ENCODE data around the gene MSL1.

MSL1 gene

GRCh38 chr17:40159456-40159855 is 37.7 kb downstream of the MSL1 start:
- Histone ChIP-seq H4K20me1 (ENCODE audit: control insufficient read depth, insufficient read depth, low read depth, low read length) (no peaks in the 10 kb centered on the region), H3K79me2 (ENCODE audit: control insufficient read depth, low read length) (peaks cover 52% of the 10 kb centered on the region), H3K9me2 (replicated peaks; ENCODE audit: control insufficient read depth, low read length) (no peaks in the 10 kb centered on the region), H3K4me3 (ENCODE audit: low read length) (no peak overlapping the region), H3K9me3 (ENCODE audit: control insufficient read depth, insufficient read depth, low read length) (no peaks in the 10 kb centered on the region), H3F3A (ENCODE audit: control insufficient read depth, insufficient read depth) (no peaks in the 10 kb centered on the region), H3K4me2 (ENCODE audit: low read length) (no peak overlapping the region), H3K27ac (ENCODE audit: low read depth, low read length) (no peak overlapping the region), H3K27me3 (ENCODE audit: control insufficient read depth, low read length) (no peaks in the 10 kb centered on the region), H3K4me1 (ENCODE audit: control insufficient read depth, low read length) (no peaks in the 10 kb centered on the region), H3K36me3 (ENCODE audit: control insufficient read depth, low read length) (peaks cover 62% of the 10 kb centered on the region)
- TF ChIP-seq EZH2phosphoT487 (IDR thresholded peaks at IDR 0.05; ENCODE audit: borderline replicate concordance, low read length) (no peak), CTCF (IDR thresholded peaks at IDR 0.05; ENCODE audit: low read depth, low read length, poor library complexity, severe bottlenecking) (no peak)

- Histone ChIP-seq H3F3A (ENCODE audit: control insufficient read depth, insufficient read depth) (peaks cover 19% of the 10 kb centered on the region), H3K4me3 (ENCODE audit: low read length) (no peak overlapping the region), H3K79me2 (ENCODE audit: control insufficient read depth, low read length) (peaks cover 7% of the 10 kb centered on the region), H4K20me1 (ENCODE audit: control insufficient read depth, insufficient read depth, low read depth, low read length) (no peaks in the 10 kb centered on the region), H3K27me3 (ENCODE audit: control insufficient read depth, low read length) (no peaks in the 10 kb centered on the region), H3K27ac (ENCODE audit: low read depth, low read length) (no peak overlapping the region), H3K36me3 (ENCODE audit: control insufficient read depth, low read length) (peaks cover 82% of the 10 kb centered on the region), H3K9me3 (ENCODE audit: control insufficient read depth, insufficient read depth, low read length) (no peaks in the 10 kb centered on the region), H3K4me1 (ENCODE audit: control insufficient read depth, low read length) (no peaks in the 10 kb centered on the region; the same call in 1 of the 2 replicates), H3K4me2 (ENCODE audit: low read length) (no peak overlapping the region), H3K9me2 (replicated peaks; ENCODE audit: control insufficient read depth, low read length) (no peaks in the 10 kb centered on the region)
- TF ChIP-seq EZH2phosphoT487 (IDR thresholded peaks at IDR 0.05; ENCODE audit: borderline replicate concordance, low read length) = no peak
- TF ChIP-seq CTCF (IDR thresholded peaks at IDR 0.05; ENCODE audit: low read depth, low read length, poor library complexity, severe bottlenecking) = no peak
Observed at GRCh38 chr17:40167685-40168261, 46.0 kb downstream of the MSL1 start.

GRCh38 chr17:40168262-40168832 is 46.6 kb downstream of the MSL1 start:
- no peak overlapping the region for H3K4me3 ChIP-seq (ENCODE audit: low read length)
- no peaks in the 10 kb centered on the region for H4K20me1 ChIP-seq (ENCODE audit: control insufficient read depth, insufficient read depth, low read depth, low read length)
- H3K27ac ChIP-seq (ENCODE audit: low read depth, low read length) = no peak overlapping the region
- H3K4me1 ChIP-seq (ENCODE audit: control insufficient read depth, low read length) = no peaks in the 10 kb centered on the region; the same call in 1 of the 2 replicates
- H3K4me2 ChIP-seq (ENCODE audit: low read length) = no peak overlapping the region
- TF ChIP-seq EZH2phosphoT487 (IDR thresholded peaks at IDR 0.05; ENCODE audit: borderline replicate concordance, low read length) = no peak
- TF ChIP-seq CTCF (IDR thresholded peaks at IDR 0.05; ENCODE audit: low read depth, low read length, poor library complexity, severe bottlenecking) = peak; percentile 80
- peaks cover 7% of the 10 kb centered on the region for H3K79me2 ChIP-seq (ENCODE audit: control insufficient read depth, low read length)
- H3K9me2 ChIP-seq (replicated peaks; ENCODE audit: control insufficient read depth, low read length) = no peaks in the 10 kb centered on the region
- H3K36me3 ChIP-seq (ENCODE audit: control insufficient read depth, low read length) = peaks cover 82% of the 10 kb centered on the region
- no peaks in the 10 kb centered on the region for H3K27me3 ChIP-seq (ENCODE audit: control insufficient read depth, low read length)
- no peaks in the 10 kb centered on the region for H3K9me3 ChIP-seq (ENCODE audit: control insufficient read depth, insufficient read depth, low read length)
- H3F3A ChIP-seq (ENCODE audit: control insufficient read depth, insufficient read depth) = peaks cover 21% of the 10 kb centered on the region

All from DOHH2 (cell line).